ENCODE results near the gene NDUFA12. TPM values are rescaled to one million over a fixed set of nuclear protein-coding genes. Genes with fewer than 3 reads are reported as not detected.

Gene NDUFA12
- total and polyA plus RNA-seq, 2 of the 13 experiments (the other 11 are each of a cell fraction or from before 2014, with no cell fraction given): 101 to 173 TPM

- TF ChIP-seq ZNF687 (CRISPR knock-in tag; IDR thresholded peaks at IDR 0.05): peak; percentile 98
- TF ChIP-seq HNRNPUL1 (IDR thresholded peaks at IDR 0.05; ENCODE audit: low read depth, low read length): no peak
- no peak for TF ChIP-seq NPAS2 (CRISPR knock-in tag; IDR thresholded peaks at IDR 0.05; ENCODE audit: borderline replicate concordance)
- no peak for TF ChIP-seq ZNF773 (CRISPR knock-in tag; IDR thresholded peaks at IDR 0.05; ENCODE audit: borderline replicate concordance)
- TF ChIP-seq PRDM4 (CRISPR knock-in tag; IDR thresholded peaks at IDR 0.05; ENCODE audit: borderline replicate concordance): no peak
- TF ChIP-seq FOXJ3 (CRISPR knock-in tag; IDR thresholded peaks at IDR 0.05; ENCODE audit: borderline replicate concordance): peak; percentile 66; the same call in 1 of the 2 replicates
- no peak for TF ChIP-seq ZNF253 (CRISPR knock-in tag; IDR thresholded peaks at IDR 0.05; ENCODE audit: borderline replicate concordance)
- TF ChIP-seq ZBTB7A (CRISPR knock-in tag; IDR thresholded peaks at IDR 0.05): no peak
- no peak for TF ChIP-seq TBL1XR1 (IDR thresholded peaks at IDR 0.05; ENCODE audit: borderline replicate concordance, low read length, partially characterized antibody)
- peak; percentile 92; the same call in 1 of the 2 replicates for TF ChIP-seq YEATS4 (CRISPR knock-in tag; IDR thresholded peaks at IDR 0.05; ENCODE audit: borderline replicate concordance)
- TF ChIP-seq PBX3 (CRISPR knock-in tag; IDR thresholded peaks at IDR 0.05; ENCODE audit: borderline replicate concordance): no peak
- TF ChIP-seq GABPA (IDR thresholded peaks at IDR 0.05; ENCODE audit: low read depth, low read length): peak; percentile 86
- TF ChIP-seq GABPA (CRISPR knock-in tag; IDR thresholded peaks at IDR 0.05; ENCODE audit: low read depth): peak; percentile 93
- no peak for TF ChIP-seq GLMP (CRISPR knock-in tag; IDR thresholded peaks at IDR 0.05; ENCODE audit: borderline replicate concordance)
- TF ChIP-seq ZFP36 (IDR thresholded peaks at IDR 0.05; ENCODE audit: borderline replicate concordance, low read depth, low read length, partially characterized antibody): no peak
- TF ChIP-seq ZZZ3 (CRISPR knock-in tag; IDR thresholded peaks at IDR 0.05; ENCODE audit: borderline replicate concordance): no peak; the same call in 1 of the 2 replicates
- peak; percentile 99 for TF ChIP-seq KMT2B (CRISPR knock-in tag; IDR thresholded peaks at IDR 0.05)
- TF ChIP-seq RBM39 (IDR thresholded peaks at IDR 0.05; ENCODE audit: low read depth, low read length, poor library complexity, severe bottlenecking): peak; percentile 77
- TF ChIP-seq IKZF1 (IDR thresholded peaks at IDR 0.05): no peak
- TF ChIP-seq ELF3 (CRISPR knock-in tag; IDR thresholded peaks at IDR 0.05): peak; percentile 66; the same call in 1 of the 2 replicates
Measured at GRCh38 chr12:95003213-95003920, at the start of gene NDUFA12 (continued).
